ENCODE data around the gene IPO4. TPM values are rescaled to one million over a fixed set of nuclear protein-coding genes. Genes with fewer than 3 reads are reported as not detected.

The IPO4 gene
- total RNA-seq, 2 donors from 2014 or later: 42.6 to 44.5 TPM

DNA sequence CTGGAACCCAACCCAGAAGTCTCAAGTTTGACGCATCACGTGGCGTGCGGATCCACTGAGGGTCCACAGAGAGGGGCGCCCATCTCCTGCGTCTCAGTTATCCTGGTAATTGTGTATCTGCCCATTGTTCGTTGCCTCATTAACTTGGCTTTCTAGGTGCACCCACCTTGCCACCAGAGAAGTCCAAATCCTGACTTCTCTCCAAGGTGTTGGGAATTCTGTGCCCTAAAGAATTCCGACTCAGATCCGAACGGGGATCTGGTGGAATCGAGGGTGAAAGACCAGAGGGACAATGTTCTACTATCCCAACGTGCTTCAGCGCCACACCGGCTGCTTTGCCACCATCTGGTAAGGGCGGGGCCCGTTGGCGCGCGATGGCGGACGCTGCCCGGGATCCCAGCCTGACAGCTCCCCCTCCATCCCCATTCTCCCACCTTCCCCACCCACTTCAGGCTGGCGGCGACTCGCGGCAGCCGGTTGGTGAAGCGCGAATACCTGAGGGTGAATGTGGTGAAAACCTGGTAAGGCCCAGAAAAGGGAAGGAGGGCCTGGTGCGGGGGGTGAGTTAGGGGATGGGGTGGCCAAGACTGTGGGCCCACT, 16.3 kb downstream of the IPO4 start:
- DNase-seq (ENCODE audit: low spot score): no peak
- Histone ChIP-seq H3K27ac (no peak overlapping the region), H3K9me3 (no peaks in the 10 kb centered on the region), H3K4me3 (peak overlapping the region; percentile 16 to 29), H3K4me1 (replicated peaks) (no peaks in the 10 kb centered on the region), H3K27me3 (replicated peaks; ENCODE audit: insufficient read depth) (no peaks in the 10 kb centered on the region), H3K36me3 (peaks cover 0 to 10% of the 10 kb centered on the region in 2 donors)
- TF ChIP-seq POLR2A (IDR thresholded peaks at IDR 0.05): no peak
- TF ChIP-seq POLR2AphosphoS5 (IDR thresholded peaks at IDR 0.05): no peak
- no peak for TF ChIP-seq CTCF (IDR thresholded peaks at IDR 0.05)
- intact Hi-C loops (cut with DNase I): no loop called here
- 18% methylated on average over 30 of the region's 30 CpGs for WGBS

GRCh38 chr14:24171422-24172260, 17.0 kb downstream of the IPO4 start, which contains the start of gene REC8:
REC8 (plus strand) TSS chr14:24172080; CDS start chr14:24172553, 473 bp downstream.
- peak within 1 kb of the TSS; percentile 16 to 29 for H3K4me3 ChIP-seq
- peak; percentile 8 for TF ChIP-seq POLR2A (IDR thresholded peaks at IDR 0.05)
- peak in 1 of 4 experiments; percentile 6 for TF ChIP-seq CTCF (IDR thresholded peaks at IDR 0.05)
- peak; percentile 35 for TF ChIP-seq POLR2AphosphoS5 (IDR thresholded peaks at IDR 0.05)
- intact Hi-C loops (cut with DNase I): no loop called here
- peak; percentile 70 for DNase-seq (ENCODE audit: low spot score)
- H3K4me1 ChIP-seq (replicated peaks): no peaks in the 10 kb centered on the region
- no peaks in the 10 kb centered on the region for H3K9me3 ChIP-seq
- peak within 1 kb of the TSS in 1 of 2 donors; percentile 19 for H3K27ac ChIP-seq
- WGBS: 8% methylated on average over 62 of the region's 63 CpGs
- no peaks in the 10 kb centered on the region for H3K27me3 ChIP-seq (replicated peaks; ENCODE audit: insufficient read depth)
- H3K36me3 ChIP-seq: peaks cover 0 to 11% of the 10 kb centered on the region in 2 donors

- Histone ChIP-seq H3K27me3 (replicated peaks; ENCODE audit: insufficient read depth) (no peaks in the 10 kb centered on the region), H3K9me3 (no peaks in the 10 kb centered on the region), H3K4me3 (no peak overlapping the region), H3K27ac (no peak overlapping the region), H3K36me3 (peaks cover 12 to 29% of the 10 kb centered on the region in 2 donors), H3K4me1 (replicated peaks) (peaks cover 7% of the 10 kb centered on the region)
- 82% methylated on average over 3 of the region's 3 CpGs for WGBS
- TF ChIP-seq CTCF (IDR thresholded peaks at IDR 0.05): no peak
- no peak for TF ChIP-seq POLR2AphosphoS5 (IDR thresholded peaks at IDR 0.05)
- TF ChIP-seq POLR2A (IDR thresholded peaks at IDR 0.05): no peak
- no peak for DNase-seq (ENCODE audit: low spot score)
- intact Hi-C loops (cut with DNase I): no loop called here
Measured at GRCh38 chr14:24167469-24168114, 21.0 kb downstream of the IPO4 start.

GRCh38 chr14:24165785-24166184, 22.8 kb downstream of the IPO4 start:
- 92% methylated on average over 5 of the region's 5 CpGs for WGBS
- TF ChIP-seq POLR2A (IDR thresholded peaks at IDR 0.05): no peak
- TF ChIP-seq CTCF (IDR thresholded peaks at IDR 0.05): no peak
- no peak for TF ChIP-seq POLR2AphosphoS5 (IDR thresholded peaks at IDR 0.05)
- H3K4me1 ChIP-seq (replicated peaks): peaks cover 11% of the 10 kb centered on the region
- no peaks in the 10 kb centered on the region for H3K9me3 ChIP-seq
- DNase-seq (ENCODE audit: low spot score): no peak
- no peak overlapping the region for H3K4me3 ChIP-seq
- no peak overlapping the region for H3K27ac ChIP-seq
- intact Hi-C loops (cut with DNase I): no loop called here
- H3K27me3 ChIP-seq (replicated peaks; ENCODE audit: insufficient read depth): no peaks in the 10 kb centered on the region
- H3K36me3 ChIP-seq: peaks cover 12 to 29% of the 10 kb centered on the region in 2 donors
